Testis (tissue), 2 donors: ENCODE measurements around the gene CAMKV.

Experiments
- POLR2A ChIP-seq: fragments of 450-650 bp; IDR thresholded peaks from one replicate; pipeline ENCODE4 v1.6.1; 2017; ENCODE audit warnings: antibody characterized with exemption, mild to moderate bottlenecking, moderate library complexity
- TF ChIP-seq, protein P1 (sequence below), 3 experiments: fragments of 450-650 bp in 2 of 3; fragments of 200-600 bp in 1 of 3; sonication (generic) in 1 of 3; IDR thresholded peaks; one replicate each; pipeline ENCODE4 v1.5.1; 2016 to 2019; ENCODE audit warnings: antibody characterized with exemption in 3 of 3, mild to moderate bottlenecking in 2 of 3, moderate library complexity in 1 of 3

DNA sequence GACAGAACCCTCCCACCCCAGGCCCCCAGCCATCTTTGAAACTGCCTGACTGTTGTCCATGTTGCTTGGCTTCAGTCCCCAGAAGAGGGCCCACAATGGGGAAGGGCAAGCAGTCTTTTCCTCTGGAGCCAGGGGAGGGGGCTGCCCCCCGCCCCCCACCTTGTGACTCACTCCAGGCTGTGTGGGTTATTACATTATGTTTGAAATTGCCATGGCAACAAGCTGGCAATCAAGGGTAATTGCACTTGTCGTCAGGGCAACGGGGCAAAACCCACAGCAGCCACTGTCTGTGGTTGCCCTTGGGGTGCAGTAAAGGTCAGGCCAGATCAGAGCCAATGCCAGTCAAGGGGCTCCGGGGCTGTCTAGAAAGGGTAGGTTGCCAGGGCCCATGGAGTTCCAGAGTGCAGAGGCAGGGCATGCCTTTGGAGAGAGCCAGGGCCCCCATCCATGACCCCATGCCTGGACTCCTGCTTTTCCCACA lies 3.1 kb upstream of the CAMKV start:
- no peak for TF ChIP-seq POLR2A
- TF ChIP-seq, protein P1, sequence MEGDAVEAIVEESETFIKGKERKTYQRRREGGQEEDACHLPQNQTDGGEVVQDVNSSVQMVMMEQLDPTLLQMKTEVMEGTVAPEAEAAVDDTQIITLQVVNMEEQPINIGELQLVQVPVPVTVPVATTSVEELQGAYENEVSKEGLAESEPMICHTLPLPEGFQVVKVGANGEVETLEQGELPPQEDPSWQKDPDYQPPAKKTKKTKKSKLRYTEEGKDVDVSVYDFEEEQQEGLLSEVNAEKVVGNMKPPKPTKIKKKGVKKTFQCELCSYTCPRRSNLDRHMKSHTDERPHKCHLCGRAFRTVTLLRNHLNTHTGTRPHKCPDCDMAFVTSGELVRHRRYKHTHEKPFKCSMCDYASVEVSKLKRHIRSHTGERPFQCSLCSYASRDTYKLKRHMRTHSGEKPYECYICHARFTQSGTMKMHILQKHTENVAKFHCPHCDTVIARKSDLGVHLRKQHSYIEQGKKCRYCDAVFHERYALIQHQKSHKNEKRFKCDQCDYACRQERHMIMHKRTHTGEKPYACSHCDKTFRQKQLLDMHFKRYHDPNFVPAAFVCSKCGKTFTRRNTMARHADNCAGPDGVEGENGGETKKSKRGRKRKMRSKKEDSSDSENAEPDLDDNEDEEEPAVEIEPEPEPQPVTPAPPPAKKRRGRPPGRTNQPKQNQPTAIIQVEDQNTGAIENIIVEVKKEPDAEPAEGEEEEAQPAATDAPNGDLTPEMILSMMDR (IDR thresholded peaks at IDR 0.05): no peak
